Measurements from ENCODE around the gene ELMOD3.
A peak's percentile ranks its signal among the peaks of the same experiment; 100 is the strongest.

Gene ELMOD3

GRCh38 chr2:85376291-85377065, 21.9 kb downstream of the ELMOD3 start:
- no peak for DNase-seq (ENCODE audit: low read depth)

- no peak for DNase-seq (ENCODE audit: low read depth)
These were observed 22.5 kb downstream of the ELMOD3 start for GRCh38 chr2:85377083-85377482.

GRCh38 chr2:85378257-85378656, 23.7 kb downstream of the ELMOD3 start:
- DNase-seq (ENCODE audit: low read depth) = no peak

- DNase-seq (ENCODE audit: low read depth) = no peak
These were observed 25.5 kb downstream of the ELMOD3 start for GRCh38 chr2:85380048-85380447.

GRCh38 chr2:85383151-85383550, 28.6 kb downstream of the ELMOD3 start:
- peak; percentile 26 for DNase-seq (ENCODE audit: low read depth)

- no peak for DNase-seq (ENCODE audit: low read depth)
These were observed 29.3 kb downstream of the ELMOD3 start for GRCh38 chr2:85383850-85384249.

GRCh38 chr2:85385746-85386145, 31.2 kb downstream of the ELMOD3 start:
- no peak for DNase-seq (ENCODE audit: low read depth)

- no peak for DNase-seq (ENCODE audit: low read depth)
These were observed 33.2 kb downstream of the ELMOD3 start for GRCh38 chr2:85387754-85388153.

- no peak for DNase-seq (ENCODE audit: low read depth)
These were observed 34.4 kb downstream of the ELMOD3 start for GRCh38 chr2:85388878-85389538.

GRCh38 chr2:85390941-85391669, 36.5 kb downstream of the ELMOD3 start:
- peak; percentile 28 for DNase-seq (ENCODE audit: low read depth)

- peak; percentile 40 for DNase-seq (ENCODE audit: low read depth)
These were observed 39.3 kb downstream of the ELMOD3 start for GRCh38 chr2:85393836-85394235.

GRCh38 chr2:85394261-85394681, 39.7 kb downstream of the ELMOD3 start:
- no peak for DNase-seq (ENCODE audit: low read depth)

GRCh38 chr2:85394976-85395375, 40.4 kb downstream of the ELMOD3 start:
- no peak for DNase-seq (ENCODE audit: low read depth)

- DNase-seq (ENCODE audit: low read depth) = no peak
These were observed 41.4 kb downstream of the ELMOD3 start for GRCh38 chr2:85395912-85396475.

GRCh38 chr2:85396531-85397470, 42.2 kb downstream of the ELMOD3 start:
- no peak for DNase-seq (ENCODE audit: low read depth)

GRCh38 chr2:85397925-85398331, 43.4 kb downstream of the ELMOD3 start:
- no peak for DNase-seq (ENCODE audit: low read depth)

GRCh38 chr2:85398426-85399182, 44.0 kb downstream of the ELMOD3 start:
- DNase-seq (ENCODE audit: low read depth) = no peak

GRCh38 chr2:85399183-85399455, 44.5 kb downstream of the ELMOD3 start:
- no peak for DNase-seq (ENCODE audit: low read depth)

GRCh38 chr2:85400023-85400422, 45.5 kb downstream of the ELMOD3 start:
- no peak for DNase-seq (ENCODE audit: low read depth)

- DNase-seq (ENCODE audit: low read depth) = no peak
These were observed 46.2 kb downstream of the ELMOD3 start for GRCh38 chr2:85400541-85401463.

Data from iris pigment epithelial cell (primary cell).